Measurements from ENCODE around the gene PFKL. TPM values are rescaled to one million over a fixed set of nuclear protein-coding genes. Genes with fewer than 3 reads are reported as not detected.
A peak's percentile ranks its signal among the peaks of the same experiment; 100 is the strongest.

PFKL gene
- total RNA-seq, 2 donors from 2014 or later, result 134 to 139 TPM

DNA sequence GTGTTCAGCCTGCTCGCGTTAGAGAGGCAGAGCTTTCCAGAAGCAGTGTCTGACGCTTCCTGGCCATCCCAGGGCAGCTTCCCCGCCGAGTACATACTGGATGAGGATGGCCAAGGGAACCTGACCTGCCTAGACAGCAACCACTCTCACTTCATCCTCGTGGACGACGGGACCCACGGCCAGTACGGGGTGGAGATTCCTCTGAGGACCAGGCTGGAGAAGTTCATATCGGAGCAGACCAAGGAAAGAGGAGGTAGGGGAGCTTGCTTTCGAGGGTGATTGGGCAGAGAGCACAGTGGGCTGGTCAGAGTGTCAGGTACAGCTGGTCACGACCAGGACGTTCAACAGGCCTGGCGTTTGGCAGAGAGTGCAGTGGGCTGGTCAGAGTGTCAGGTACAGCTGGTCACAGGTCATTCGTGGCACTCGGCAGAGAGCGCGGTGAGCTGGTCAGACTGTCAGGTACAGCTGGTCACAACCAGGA, 75.9 kb downstream of the PFKL start:
- peaks cover 3% of the 10 kb centered on the region for H3K9me3 Mint-ChIP-seq
- H3K27me3 Mint-ChIP-seq, result peaks cover 0 to 4% of the 10 kb centered on the region in 2 donors
- DNase-seq (ENCODE audit: low spot score), result no peak
- H3K4me1 Mint-ChIP-seq (ENCODE audit: low read depth in 2 of 2), result peaks cover 26 to 42% of the 10 kb centered on the region in 2 donors
- H3K4me3 Mint-ChIP-seq, result peak overlapping the region; percentile 82
- peaks cover 12% of the 10 kb centered on the region for H3K36me3 Mint-ChIP-seq
- peak overlapping the region in 1 of 2 donors; percentile 40 for H3K27ac Mint-ChIP-seq
- no peak for ATAC-seq

DNA sequence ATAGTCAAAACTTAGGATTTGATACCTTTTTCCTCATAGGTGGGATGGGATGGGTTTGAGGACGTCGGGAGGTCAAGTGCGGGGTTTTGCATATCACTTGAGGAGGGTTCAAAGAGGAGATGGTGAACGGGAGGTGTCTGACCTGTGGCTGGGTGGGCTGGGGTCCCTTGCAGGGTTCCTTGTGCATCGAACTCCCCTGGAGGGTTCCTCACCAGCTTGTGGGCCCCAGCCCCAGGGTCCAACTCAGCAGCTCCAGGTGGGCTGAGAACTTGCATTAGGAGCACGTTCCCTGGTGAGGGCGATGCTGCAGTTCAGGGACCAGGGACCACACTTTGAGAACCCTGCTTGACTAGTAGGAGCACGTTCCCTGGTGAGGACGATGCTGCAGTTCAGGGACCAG, 76.8 kb downstream of the PFKL start:
- peaks cover 8% of the 10 kb centered on the region for H3K36me3 Mint-ChIP-seq
- peaks cover 26 to 41% of the 10 kb centered on the region in 2 donors for H3K4me1 Mint-ChIP-seq (ENCODE audit: low read depth in 2 of 2)
- H3K27ac Mint-ChIP-seq, result no peak overlapping the region
- H3K4me3 Mint-ChIP-seq, result no peak overlapping the region
- H3K9me3 Mint-ChIP-seq, result peaks cover 3% of the 10 kb centered on the region
- DNase-seq (ENCODE audit: low spot score) (no peak), ATAC-seq (no peak)
- H3K27me3 Mint-ChIP-seq, result peaks cover 0 to 4% of the 10 kb centered on the region in 2 donors

Other genes with a start within 250 kb of the PFKL start
- gene PWP2, start 192.7 kb upstream of the PFKL start, total RNA-seq, result 10 to 100 TPM; 31.4 to 69.6 TPM
- 10 to 100 TPM; 15.9 to 40.4 TPM for gene GATD3, start 166.4 kb upstream of the PFKL start, total RNA-seq
- under 1 TPM; 0.24 to 0.56 TPM for gene ICOSLG, start 59.1 kb upstream of the PFKL start, total RNA-seq
- gene DNMT3L, start 38.2 kb upstream of the PFKL start, total RNA-seq, result not detected
- gene AIRE, start 14.2 kb upstream of the PFKL start, total RNA-seq, result not detected
- gene CFAP410, start 39.3 kb downstream of the PFKL start, total RNA-seq, result 10 to 100 TPM; 19.6 to 28.4 TPM
- gene TRPM2, start 53.6 kb downstream of the PFKL start, total RNA-seq, result 10 to 100 TPM; 14.7 to 15.8 TPM
- under 1 TPM; 0.45 to 0.88 TPM for gene LRRC3, start 155.5 kb downstream of the PFKL start, total RNA-seq
- gene KRTAP10-1, start 240.1 kb downstream of the PFKL start, total RNA-seq, result not detected